GM12873 (cell line): ENCODE data around the gene COMMD1.

Experiments used
- TF ChIP-seq, protein P1 (sequence below): IDR thresholded peaks from 2 replicates; pipeline ENCODE4 v1.5.1; 2012; ENCODE audit warnings: low read depth, mild to moderate bottlenecking, moderate library complexity, low read length, control low read depth; ENCODE audit not compliant: insufficient read depth; ENCODE audit errors: missing control alignments

The COMMD1 gene

DNA sequence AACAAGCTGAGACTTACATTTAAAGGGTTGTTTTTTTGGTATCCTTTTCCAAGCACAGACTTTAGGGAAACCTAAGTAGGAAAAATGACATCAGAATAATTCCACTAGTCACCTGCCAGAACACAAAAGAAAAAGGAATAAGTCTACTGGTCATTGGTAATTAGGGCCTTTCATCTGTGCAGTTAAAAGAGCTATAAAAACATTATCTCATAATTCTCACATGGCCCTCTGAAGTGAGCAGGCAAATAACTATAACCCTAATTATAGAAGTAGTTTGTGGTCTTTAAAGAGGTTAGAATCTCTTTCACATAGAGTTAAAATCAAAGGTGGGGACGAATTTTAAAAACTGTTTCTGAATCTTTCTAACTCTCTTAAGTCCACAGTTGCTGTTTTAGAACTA, 179.3 kb downstream of the COMMD1 start:
- TF ChIP-seq, protein P1, sequence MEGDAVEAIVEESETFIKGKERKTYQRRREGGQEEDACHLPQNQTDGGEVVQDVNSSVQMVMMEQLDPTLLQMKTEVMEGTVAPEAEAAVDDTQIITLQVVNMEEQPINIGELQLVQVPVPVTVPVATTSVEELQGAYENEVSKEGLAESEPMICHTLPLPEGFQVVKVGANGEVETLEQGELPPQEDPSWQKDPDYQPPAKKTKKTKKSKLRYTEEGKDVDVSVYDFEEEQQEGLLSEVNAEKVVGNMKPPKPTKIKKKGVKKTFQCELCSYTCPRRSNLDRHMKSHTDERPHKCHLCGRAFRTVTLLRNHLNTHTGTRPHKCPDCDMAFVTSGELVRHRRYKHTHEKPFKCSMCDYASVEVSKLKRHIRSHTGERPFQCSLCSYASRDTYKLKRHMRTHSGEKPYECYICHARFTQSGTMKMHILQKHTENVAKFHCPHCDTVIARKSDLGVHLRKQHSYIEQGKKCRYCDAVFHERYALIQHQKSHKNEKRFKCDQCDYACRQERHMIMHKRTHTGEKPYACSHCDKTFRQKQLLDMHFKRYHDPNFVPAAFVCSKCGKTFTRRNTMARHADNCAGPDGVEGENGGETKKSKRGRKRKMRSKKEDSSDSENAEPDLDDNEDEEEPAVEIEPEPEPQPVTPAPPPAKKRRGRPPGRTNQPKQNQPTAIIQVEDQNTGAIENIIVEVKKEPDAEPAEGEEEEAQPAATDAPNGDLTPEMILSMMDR = no peak

DNA sequence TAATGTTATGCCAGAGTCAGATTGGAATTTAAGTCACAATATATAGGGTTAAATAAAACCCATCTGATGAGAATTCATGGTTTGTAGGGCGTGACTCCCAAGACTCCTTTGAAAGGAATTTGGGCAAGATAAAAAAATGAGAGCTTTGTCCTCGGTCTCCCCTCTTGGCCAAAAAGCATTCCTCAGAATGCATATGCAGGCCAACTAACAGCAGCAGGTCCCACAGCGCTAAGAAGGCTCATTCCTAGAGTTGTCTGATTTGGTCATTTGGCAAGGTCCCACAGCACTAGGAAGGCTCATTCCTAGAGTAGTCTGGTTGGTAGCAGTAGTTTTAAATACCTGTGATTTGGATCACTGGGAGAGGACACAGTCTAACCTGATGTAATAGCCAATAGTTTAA, 184.2 kb downstream of the COMMD1 start:
- TF ChIP-seq, protein P1 = no peak

DNA sequence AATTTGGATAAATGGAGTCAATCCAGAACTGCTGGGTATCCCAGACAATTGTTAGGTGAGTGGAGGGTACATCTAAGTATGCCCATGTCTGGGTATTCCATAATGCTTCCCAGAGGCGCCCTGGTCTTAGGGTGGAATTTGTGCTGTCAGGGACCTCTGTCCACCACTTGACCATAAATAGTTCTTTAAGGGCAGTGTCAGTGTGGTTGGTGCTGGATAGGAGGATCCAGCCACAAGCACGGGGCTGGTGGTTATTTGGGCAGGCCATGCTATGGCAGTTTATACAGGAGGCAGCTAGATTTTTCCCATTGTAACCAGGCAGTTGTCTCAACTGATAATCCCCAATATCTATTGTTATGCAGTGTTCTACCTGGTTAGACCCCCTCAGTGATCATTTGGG, 186.0 kb downstream of the COMMD1 start:
- TF ChIP-seq, protein P1 = no peak

DNA sequence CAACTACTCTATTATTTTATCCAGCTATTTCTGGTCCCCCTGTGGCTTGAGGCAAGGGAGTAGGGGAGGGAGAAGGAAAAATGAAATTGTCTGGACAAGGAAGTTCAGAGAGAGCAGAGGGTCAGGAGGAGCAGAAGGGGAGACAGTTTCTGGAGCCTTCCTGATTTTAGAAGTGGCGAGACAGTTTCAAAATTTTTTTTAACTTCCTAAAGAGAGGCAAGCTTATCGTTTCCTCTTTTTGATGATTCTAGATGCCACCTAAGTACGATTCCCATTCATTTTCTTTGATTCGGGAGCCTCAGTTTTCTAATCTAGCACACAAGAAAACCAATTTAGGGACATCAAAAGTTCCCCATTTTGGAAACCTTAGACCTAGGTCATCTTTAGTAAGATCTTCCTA, 193.6 kb downstream of the COMMD1 start:
- TF ChIP-seq, protein P1 = no peak

DNA sequence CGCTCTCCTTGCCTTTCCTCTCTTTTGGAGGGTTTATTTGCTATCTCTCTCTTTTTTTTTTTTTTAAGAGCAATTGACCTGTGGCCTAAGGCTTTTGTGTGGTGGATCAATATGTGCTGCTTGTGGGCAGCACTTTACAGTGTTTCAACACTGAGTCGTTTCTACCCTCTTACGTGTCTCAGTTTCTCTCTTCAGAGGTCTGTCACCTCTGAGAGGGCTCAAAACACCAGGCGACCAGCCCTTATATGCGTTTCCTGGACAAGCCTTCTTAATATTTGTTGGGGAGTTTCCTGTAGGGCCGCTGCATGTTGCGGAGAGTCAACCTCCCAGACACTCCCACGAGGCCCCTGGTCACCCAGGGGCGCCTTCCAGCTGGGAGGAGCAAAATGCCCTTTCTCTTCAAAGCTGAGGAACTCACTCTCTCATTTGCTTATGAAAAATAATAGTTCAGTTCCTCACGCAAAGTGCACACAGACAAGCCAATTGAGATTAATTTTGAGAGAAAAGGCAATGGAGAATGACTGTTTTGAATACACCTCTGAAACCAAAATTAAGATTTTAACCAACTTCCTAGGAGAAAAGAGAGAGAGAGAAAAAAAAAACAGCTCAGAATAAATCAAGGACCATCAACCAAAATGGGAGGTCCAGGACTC, 194.2 kb downstream of the COMMD1 start:
- TF ChIP-seq, protein P1 = no peak

DNA sequence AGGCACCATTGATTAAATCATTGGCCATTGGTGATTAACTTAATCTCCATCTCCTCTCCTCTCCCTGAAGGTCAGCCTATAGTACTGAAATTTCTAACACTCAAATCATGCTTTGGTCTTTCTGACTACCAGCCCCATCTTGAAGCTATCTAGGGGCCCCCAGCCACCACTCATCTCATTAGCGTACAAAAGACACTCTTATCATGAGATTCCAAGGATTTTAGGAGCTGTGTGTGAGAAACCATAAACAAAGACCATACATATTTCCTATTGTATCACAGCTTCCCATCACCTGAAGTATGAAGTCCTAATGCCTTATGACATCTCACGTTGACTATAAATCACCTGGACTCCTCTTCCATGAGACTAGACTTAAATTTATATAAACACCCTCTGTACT, 196.4 kb downstream of the COMMD1 start:
- TF ChIP-seq, protein P1 = no peak

DNA sequence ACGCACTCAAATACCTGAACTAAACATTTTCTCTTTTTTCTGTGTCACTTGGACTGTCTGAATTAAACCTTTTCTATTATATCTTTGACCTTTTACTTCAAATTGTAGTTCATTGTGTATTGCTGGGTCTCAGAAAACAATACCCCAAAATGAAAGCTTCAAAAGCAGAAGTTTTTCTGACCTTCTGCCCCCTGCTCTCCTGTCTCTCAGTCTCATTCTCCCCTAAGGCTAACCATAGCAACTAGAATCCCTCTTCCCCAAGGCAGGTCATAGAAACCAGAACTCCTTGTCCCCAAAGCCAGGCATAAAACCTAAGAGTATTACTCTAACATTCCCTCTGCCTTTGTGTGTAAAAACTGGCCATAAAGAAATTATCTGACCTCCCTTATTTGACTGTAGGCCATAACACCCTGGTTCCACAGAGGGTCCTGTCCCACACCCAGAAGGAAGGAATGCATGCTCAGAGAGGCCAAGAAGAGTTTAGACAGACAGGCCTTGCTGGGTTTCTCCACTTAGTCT, 197.0 kb downstream of the COMMD1 start:
- TF ChIP-seq, protein P1 = no peak
